MG63 (cell line): ENCODE measurements around the gene TEX44. TPM values are rescaled to one million over a fixed set of nuclear protein-coding genes. Genes with fewer than 3 reads are reported as not detected.

Experiments
- DNase-seq: peaks from one replicate; pipeline ENCODE4 v3.0.0-alpha.2; 2020
- H3K27me3 ChIP-seq: fragments of 250-450 bp; sonication (Bioruptor Pico); 2 replicates; pipeline ENCODE4 v1.5.1; 2020; ENCODE audit warnings: mild to moderate bottlenecking, moderate library complexity
- H3K36me3 ChIP-seq: fragments of 250-450 bp; sonication (Bioruptor Pico); 2 replicates; pipeline ENCODE4 v1.5.1; 2020; ENCODE audit warnings: mild to moderate bottlenecking, moderate library complexity
- H3K4me3 ChIP-seq: fragments of 250-450 bp; sonication (Bioruptor Pico); 2 replicates; pipeline ENCODE4 v1.5.1; 2020; ENCODE audit warnings: mild to moderate bottlenecking, moderate library complexity
- H3K9me3 ChIP-seq: fragments of 250-450 bp; sonication (Bioruptor Pico); 2 replicates; pipeline ENCODE4 v1.5.1; 2020; ENCODE audit warnings: mild to moderate bottlenecking, moderate library complexity
- total RNA-seq: library from RNA; depleted of rRNA; stranded (reverse); fragments of >200 nt; shearing (Covaris generic); gene quantifications from 2 replicates; pipeline ENCODE4 v1.2.3, GENCODE V29; 2014; ENCODE audit warnings: low replicate concordance

Gene TEX44
- total RNA-seq, 1 experiment from 2014 or later: not detected

DNA sequence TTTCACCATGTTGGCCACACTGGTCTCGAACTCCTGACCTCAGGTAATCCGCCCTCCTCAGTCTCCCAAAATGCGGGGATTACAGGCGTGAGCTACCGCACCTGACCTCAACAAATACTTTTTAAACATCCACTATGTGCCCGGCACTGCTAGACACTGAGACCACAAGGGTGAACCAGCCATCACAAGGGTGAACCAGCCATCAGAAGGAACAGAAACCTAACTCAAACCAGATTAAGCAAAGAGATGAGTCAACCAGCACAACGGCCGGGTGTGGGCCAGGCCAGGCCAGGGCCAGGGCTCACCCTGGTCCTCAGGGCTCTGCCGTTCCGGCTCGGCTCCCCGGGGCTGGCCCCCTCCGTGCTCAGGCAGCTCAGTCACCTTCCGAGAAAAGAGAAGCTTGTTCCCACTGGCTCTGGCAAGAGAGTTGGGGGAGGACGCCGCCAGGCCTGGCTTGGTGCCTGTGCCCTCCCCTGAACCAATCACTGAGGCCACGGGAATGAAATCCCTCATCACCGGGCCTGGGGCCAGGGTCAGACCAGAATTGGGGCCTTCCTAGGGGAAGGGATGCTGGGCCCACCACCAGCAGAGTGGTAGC lies 4.4 kb downstream of the TEX44 start:
- Histone ChIP-seq H3K9me3 (no peaks in the 10 kb centered on the region), H3K36me3 (no peaks in the 10 kb centered on the region), H3K27me3 (no peaks in the 10 kb centered on the region), H3K4me3 (no peak overlapping the region)
- peak; percentile 72 for DNase-seq

DNA sequence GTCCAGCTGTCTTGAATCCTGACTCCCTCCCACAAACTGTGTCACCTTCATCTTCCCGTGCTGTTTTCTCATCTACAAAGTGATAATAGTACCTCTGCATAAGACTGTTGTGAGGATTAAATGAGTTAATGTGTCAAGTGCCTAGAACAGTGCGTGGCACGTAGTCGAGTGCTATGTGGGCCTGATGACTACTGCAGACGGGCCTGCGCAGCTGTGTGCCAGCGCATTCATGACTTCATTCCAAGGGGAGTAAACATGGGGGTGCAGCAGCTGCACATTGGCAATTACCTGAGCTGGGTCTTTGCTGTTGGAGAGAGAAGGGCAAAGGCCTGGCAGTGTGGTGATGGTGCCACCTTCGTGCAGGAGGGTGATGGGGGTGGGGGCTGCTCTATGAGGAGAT lies 5.0 kb downstream of the TEX44 start:
- H3K9me3 ChIP-seq: no peaks in the 10 kb centered on the region

DNA sequence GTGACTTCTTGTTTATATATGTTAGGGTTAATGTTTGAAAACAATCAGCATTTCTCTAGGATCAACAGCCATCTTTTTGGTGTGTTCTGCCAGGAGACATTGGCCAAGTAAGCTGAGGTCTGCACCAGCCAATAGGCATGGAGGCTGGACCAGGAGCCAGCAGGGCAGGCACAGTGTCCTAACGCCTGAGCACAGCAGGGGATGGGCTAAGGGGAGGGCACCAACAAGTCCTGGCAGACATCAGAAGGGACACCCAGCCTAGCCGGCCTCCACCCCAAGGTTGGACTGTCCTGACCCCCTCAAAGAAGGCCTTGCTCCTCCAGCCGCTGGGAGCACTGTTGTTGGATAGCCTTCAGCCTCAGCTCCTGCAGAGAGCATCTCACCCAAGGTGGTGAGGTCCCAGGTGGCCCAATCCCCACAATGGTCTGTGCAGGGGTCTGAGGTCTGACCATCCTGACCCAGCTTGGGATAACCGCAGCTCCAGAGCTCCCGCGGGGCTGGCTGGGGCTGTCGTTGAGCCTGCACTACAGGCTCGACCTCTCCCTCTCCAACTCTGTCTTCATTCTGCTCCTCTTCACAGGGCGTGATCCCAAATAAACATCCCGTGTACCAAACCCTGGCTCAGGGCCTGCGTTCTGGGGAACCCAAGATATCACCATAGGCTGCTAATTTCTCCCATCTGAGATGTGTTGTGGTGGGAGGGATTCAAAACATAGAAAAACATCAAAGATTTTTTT lies 8.1 kb downstream of the TEX44 start:
- no peak overlapping the region for H3K4me3 ChIP-seq
- H3K9me3 ChIP-seq: no peaks in the 10 kb centered on the region
- no peaks in the 10 kb centered on the region for H3K27me3 ChIP-seq
- H3K36me3 ChIP-seq: no peaks in the 10 kb centered on the region
- DNase-seq: no peak

More for the DNA sequence above, 5.0 kb downstream of the TEX44 start:
- DNase-seq: no peak
- no peaks in the 10 kb centered on the region for H3K27me3 ChIP-seq
- no peaks in the 10 kb centered on the region for H3K36me3 ChIP-seq
- H3K4me3 ChIP-seq: no peak overlapping the region

DNA sequence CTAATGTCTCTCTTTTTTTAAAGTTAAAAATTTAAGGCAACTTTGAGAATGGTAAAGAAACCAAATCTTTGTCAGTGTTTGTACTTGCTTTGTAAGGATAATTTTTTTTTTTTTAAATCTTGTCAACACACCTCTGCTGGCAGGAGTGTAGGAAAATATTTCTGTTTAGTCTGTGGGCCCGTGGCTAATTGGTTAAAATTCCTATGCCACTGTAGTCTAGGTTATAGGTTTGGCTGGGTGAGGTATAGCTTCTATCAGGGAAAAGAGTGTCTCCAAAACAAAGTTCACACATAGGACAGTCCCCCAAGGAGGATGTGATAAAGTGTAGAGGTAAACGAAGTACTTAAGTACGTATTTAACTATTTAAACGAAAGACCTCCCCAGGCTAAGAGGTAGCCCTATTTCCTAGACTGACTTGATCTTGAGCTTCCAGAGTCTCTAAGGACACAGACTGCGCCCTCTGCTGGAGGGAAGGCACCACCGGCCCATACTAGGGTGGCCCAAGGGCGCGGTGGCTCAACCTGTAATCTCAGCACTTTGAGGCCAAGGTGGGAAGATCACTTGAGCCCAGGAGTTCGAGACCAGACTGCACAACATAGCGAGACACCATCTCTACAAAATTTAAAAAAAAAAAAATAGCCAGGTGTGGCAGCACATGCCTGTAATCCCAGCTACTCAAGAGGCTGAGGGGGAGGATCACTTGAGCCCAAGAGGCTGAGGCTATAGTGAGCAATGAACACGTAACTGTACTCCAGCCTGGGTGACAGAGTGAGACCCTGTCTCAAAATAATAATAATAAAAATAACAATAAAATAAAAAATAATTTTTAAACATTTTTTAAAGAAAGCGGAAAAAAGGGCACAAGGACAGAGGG lies 8.9 kb downstream of the TEX44 start:
- Histone ChIP-seq H3K27me3 (no peaks in the 10 kb centered on the region), H3K9me3 (no peaks in the 10 kb centered on the region), H3K36me3 (no peaks in the 10 kb centered on the region), H3K4me3 (no peak overlapping the region)
- DNase-seq: peak; percentile 66

DNA sequence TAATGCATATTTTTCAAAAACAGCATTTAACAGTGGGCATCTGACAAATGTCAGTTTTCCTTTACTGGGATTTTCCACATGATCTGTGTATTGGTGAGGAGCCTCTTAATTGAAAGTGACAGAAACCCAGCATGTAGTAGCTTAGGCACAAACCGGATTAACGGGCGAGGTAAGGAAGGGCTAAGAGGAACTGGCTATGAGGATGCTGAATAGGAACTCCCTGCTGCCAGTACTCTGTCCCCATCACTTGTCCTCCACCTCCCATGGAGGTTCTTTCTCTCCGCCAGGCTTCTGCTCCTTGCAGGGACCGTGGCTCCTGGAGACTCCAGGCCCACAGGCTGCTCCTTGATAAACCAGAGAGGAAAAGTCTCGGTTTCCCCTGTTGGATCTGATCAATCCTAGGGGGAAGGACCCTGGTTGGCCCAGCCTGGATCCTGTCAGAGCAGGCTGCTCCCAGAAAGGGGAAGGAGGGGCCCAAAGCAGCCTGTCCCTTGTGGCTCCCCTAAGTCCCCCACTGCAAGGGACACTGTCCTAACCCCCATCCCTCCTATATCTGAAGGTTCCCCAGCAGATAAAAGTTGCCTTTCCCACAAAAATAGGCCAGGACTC lies 10.3 kb downstream of the TEX44 start:
- no peaks in the 10 kb centered on the region for H3K9me3 ChIP-seq
- DNase-seq: no peak
- H3K36me3 ChIP-seq: no peaks in the 10 kb centered on the region
- no peaks in the 10 kb centered on the region for H3K27me3 ChIP-seq
- H3K4me3 ChIP-seq: no peak overlapping the region

DNA sequence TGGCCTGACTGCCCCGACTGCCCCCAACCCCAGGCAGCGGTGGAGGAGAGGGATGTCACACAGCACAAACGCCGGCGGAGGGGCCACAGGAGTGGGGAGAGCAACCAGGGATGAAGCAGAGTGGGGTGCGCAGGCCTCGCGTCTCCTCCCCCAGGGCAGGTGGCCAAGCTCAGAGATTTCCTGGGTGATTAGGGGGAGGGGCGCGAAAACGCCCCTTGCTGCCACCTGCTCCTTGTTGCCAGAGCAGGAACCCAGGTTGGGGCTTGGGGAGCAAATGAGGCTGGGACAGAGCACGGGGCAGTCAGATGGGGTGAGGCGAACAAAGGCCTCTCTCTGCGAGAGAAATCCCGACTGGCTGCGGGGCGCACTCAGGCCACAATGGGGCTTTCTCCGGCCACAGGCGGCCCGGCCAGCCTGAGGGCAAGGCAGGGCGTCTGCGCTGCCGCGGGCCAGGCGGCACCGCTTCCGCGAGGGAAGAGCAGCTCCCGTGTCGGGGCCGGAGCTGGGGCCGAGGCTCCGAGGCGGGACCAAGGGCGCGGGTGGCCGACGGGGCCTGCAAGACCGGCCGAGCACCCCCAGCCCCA lies 11.5 kb downstream of the TEX44 start:
- no peaks in the 10 kb centered on the region for H3K36me3 ChIP-seq
- DNase-seq: peak; percentile 46
- H3K9me3 ChIP-seq: no peaks in the 10 kb centered on the region
- H3K27me3 ChIP-seq: no peaks in the 10 kb centered on the region
- H3K4me3 ChIP-seq: peak overlapping the region; percentile 64

DNA sequence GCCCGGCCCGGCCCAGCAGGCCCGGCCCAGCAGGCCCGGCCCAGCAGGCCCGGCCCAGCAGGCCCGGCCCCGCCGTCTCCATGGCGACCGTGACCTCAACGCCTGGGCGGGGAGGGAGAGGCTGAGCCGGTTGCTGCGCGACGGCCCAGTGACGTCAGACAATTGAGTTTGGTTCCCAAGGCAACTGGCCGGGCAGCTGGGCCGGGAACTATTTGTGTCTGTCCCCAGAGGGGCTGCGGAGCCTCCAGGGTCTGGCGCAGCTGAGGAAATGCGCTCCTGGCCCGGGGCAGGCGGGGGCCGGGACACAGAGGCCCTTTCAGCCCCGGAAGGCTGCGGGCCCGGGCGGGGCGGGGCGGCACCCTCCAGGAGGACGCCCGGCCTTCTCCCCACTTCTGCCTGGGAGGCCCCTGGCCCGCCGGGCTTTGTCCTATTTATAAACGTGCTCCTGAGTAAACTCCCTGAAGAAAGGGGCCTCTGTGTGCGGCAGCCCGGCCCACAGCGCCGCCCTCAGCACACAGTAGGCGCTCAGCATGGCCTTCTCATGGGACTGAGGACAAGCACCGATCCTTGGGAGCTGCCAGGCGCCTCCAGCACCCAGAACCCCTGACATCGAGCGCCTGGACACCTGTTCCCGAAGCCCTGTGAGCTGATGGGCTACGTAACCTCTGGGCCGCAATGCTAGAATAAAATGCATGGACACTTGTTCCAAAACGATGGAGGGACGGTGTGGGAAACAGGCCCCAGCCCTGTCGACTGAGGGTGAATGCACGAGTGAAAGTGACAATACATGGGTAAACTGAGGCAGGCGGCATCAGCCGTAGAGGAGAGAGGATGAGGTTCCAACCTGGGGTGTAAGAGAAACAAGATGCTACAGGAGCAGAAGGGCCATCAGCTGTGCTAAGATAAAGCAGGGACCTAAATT lies 12.3 kb downstream of the TEX44 start:
- Histone ChIP-seq H3K4me3 (peak overlapping the region; percentile 64), H3K36me3 (no peaks in the 10 kb centered on the region), H3K27me3 (no peaks in the 10 kb centered on the region), H3K9me3 (no peaks in the 10 kb centered on the region)
- DNase-seq: peak; percentile 98

DNA sequence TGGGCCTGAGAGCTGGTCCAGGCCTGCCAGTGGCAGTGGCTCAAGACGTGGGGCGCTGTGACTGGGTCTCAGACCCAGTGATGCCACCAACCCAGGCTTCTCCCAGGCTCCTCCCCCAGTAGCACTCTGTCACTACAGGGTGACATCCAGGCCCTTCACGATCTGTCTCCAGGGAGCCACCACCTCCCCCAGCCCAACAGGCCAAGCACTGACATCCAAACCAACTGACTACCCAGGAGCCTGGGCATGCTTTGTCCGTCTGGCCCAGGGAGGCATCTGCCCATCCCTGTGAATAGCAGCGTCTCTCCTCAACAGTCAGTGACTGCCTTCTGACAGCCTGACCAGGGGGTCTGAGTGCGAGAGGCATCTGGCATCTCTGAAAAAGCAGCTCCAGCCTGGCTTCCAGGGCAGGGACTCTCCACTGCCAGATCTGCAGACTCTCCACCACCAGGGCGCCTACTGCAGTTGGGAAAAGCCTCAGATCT lies 13.0 kb downstream of the TEX44 start:
- Histone ChIP-seq H3K4me3 (no peak overlapping the region), H3K27me3 (no peaks in the 10 kb centered on the region), H3K9me3 (no peaks in the 10 kb centered on the region), H3K36me3 (no peaks in the 10 kb centered on the region)
- no peak for DNase-seq

DNA sequence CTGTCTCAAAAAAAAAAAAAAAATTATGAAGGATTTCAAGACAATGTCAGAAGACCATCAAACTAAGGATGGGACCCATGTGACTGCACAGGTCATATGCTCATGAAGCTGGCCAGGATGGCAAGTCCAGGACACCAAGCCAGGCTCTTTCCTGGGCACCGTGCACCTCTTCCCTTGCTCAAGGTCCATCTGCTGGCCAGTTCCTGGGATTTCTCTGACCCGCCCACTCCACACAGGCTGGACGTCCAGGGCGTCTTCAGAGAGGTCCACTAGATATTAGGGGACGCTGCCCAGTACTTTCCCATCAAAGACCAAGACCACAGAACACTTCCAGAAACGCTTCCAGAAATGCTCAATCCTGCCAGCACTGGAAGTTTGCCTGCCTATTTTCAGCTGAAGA lies 14.3 kb downstream of the TEX44 start:
- DNase-seq: no peak
- no peaks in the 10 kb centered on the region for H3K36me3 ChIP-seq
- H3K27me3 ChIP-seq: no peaks in the 10 kb centered on the region
- no peaks in the 10 kb centered on the region for H3K9me3 ChIP-seq
- no peak overlapping the region for H3K4me3 ChIP-seq

DNA sequence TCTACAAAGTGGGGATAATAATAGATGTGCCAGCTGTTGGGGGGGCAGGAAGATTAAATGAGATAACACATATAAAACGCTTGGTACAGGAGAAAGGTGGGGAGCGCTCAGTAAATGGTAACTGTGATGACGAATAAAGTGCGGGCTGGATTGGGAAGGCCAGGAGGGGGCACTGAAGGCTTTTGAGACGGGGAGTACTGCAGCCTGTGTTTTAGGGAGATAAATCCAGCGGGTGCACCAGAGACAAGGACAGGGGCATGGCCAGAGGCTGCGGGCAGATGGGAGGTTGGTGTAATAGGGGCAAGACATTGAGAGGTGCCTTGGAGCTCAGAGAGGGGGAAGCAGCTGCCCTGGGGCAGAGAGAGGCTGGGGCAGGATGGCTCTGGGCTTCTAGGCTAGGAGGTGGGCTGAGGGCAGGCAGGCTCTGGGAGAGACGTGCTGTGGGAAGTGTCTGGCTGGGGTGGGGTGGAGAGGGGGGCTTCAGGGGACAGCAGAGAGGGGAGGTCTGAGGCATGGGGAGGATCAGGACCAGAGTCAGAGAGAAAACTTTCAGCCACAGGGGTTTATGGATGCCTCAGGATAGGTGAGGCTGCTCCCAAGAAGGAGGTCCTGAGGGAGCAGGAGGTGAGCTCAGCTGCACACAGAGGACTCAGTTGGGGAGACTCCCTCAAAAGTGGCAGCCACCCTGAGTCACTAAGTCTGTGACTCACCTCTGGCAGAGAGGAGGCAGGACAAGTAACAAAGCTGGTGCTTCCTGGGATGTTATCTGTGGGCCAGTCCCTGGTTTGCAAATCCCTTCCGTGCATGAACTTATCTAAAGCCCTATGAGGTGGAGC lies 18.8 kb downstream of the TEX44 start:
- H3K4me3 ChIP-seq: no peak overlapping the region
- no peaks in the 10 kb centered on the region for H3K27me3 ChIP-seq
- peak; percentile 84 for DNase-seq
- H3K9me3 ChIP-seq: no peaks in the 10 kb centered on the region
- no peaks in the 10 kb centered on the region for H3K36me3 ChIP-seq

DNA sequence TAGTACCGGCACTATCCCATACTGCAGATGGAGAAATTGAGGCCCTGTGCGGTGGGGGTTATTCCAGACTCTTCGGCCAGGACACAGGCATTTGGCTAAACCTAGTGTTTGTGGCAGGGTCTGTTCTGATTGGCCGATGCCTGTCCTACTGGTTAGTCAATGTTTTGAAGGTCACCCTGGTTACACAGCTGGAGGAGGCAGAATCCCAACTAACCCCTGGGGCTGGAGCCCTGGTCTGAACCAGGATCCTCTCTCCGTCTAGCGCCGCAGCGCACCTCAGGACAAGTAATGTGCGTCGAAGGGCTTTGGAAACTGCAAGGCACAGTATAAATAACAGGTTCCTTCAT lies 19.4 kb downstream of the TEX44 start:
- H3K4me3 ChIP-seq: no peak overlapping the region
- H3K27me3 ChIP-seq: no peaks in the 10 kb centered on the region
- no peaks in the 10 kb centered on the region for H3K36me3 ChIP-seq
- no peaks in the 10 kb centered on the region for H3K9me3 ChIP-seq
- DNase-seq: peak; percentile 72

DNA sequence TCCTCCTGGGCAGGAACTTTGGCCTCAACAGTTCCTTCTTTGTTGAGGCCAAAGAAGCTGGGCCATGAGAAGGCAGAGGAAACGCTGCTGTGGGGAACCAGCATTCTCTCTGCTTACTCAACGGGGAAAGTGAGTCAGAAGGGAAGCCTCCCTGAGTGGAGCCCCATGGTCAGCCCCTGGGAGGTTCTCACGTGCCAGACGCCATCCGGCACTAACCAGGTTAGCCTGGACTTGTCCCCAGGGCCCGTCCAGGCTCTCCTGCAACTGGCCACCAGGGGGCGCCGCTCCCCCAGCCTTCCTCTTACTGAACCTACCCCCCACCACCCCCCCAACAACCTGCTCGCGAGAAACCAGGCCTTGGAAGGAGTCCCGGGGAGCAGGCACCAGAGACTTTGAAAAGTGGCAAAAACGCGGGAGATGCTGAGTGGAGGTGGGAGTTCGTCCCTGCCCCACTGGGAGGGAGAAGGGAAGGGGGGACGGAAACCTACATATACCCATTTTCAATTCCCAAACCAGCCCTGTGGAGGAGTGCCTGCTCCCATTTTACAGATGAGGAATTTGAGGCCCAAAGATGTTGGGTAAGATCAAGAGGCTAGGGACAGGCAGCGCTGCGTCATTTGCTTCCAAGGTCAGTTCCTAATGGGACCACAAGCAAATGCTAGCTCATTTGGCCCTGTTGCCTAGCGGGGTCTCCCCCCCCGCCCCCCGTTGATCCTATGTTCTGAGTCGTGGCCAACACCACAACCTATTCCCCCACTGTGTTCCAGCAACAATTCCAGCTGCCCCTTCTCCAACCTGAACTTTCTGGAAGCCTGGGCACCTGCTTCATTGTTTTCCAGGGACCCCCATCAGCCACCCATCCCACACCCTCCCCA lies 20.0 kb downstream of the TEX44 start:
- Histone ChIP-seq H3K27me3 (no peaks in the 10 kb centered on the region), H3K4me3 (no peak overlapping the region)

DNA sequence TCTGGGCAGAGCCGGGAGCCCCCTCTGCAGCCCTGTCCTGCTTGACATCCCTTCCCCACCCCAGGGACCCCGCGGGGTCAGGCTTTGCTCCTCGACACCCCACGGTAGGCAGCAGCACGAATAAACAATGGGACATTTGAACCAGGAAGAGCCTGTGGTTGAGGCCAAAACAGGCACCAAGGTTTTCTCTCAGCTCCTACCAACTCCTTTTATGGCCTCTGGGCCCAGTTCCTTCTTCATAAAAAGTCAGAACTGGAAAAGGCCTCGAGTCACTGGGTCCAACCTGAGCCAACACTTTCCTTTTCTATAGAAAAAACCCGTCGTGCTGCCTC lies 20.6 kb downstream of the TEX44 start:
- Histone ChIP-seq H3K36me3 (no peaks in the 10 kb centered on the region), H3K4me3 (no peak overlapping the region), H3K9me3 (no peaks in the 10 kb centered on the region), H3K27me3 (no peaks in the 10 kb centered on the region)
- no peak for DNase-seq

More for the DNA sequence above, 20.0 kb downstream of the TEX44 start:
- no peaks in the 10 kb centered on the region for H3K9me3 ChIP-seq
- no peaks in the 10 kb centered on the region for H3K36me3 ChIP-seq
- DNase-seq: peak; percentile 91
